Natural killer cell treated with Interleukin-12 subunit alpha and Interleukin-12 subunit beta and Interleukin-15 and Interleukin-18, amount 100 ng/mL, for 72 hours (primary cell): ENCODE measurements around the gene TRMT2A. TPM values are rescaled to one million over a fixed set of nuclear protein-coding genes. Genes with fewer than 3 reads are reported as not detected.

Experiments
- ATAC-seq, 2 donors: fragments of 150-1000 bp; cut with Tn5 transposase in 1 of 2; sonication (Bioruptor Pico), chemical (Tn5 transposase) in 1 of 2; 2 replicates each; pipeline ENCODE4 v1.10.0; 2021
- DNase-seq: peaks from one replicate; pipeline ENCODE4 v3.0.0; 2022; ENCODE audit warnings: low spot score
- H3K27ac Mint-ChIP-seq, 2 donors: 1 replicate in 1 of 2; 2 replicates in 1 of 2; pipeline ENCODE4 v1.8.0; 2022; ENCODE audit warnings: mixed read lengths in 2 of 2, mild to moderate bottlenecking in 1 of 2, moderate library complexity in 1 of 2
- H3K27me3 Mint-ChIP-seq, 2 donors: 1 replicate in 1 of 2; 2 replicates in 1 of 2; pipeline ENCODE4 v1.8.0; 2022; ENCODE audit warnings: mixed read lengths in 2 of 2
- H3K36me3 Mint-ChIP-seq: one replicate; pipeline ENCODE4 v1.8.0; 2022; ENCODE audit warnings: mixed read lengths
- H3K4me1 Mint-ChIP-seq, 2 donors: 1 replicate in 1 of 2; 2 replicates in 1 of 2; pipeline ENCODE4 v1.8.0; 2022; ENCODE audit warnings: low read depth in 2 of 2, mixed read lengths in 2 of 2, mild to moderate bottlenecking in 1 of 2
- H3K4me3 Mint-ChIP-seq: one replicate; pipeline ENCODE4 v1.8.0; 2022; ENCODE audit warnings: mixed read lengths
- H3K9me3 Mint-ChIP-seq: 2 replicates; pipeline ENCODE4 v1.8.0; 2022; ENCODE audit warnings: mixed read lengths
- total RNA-seq, 2 donors: library from RNA; stranded (reverse); gene quantifications; one replicate each; pipeline ENCODE4 v1.2.3, GENCODE V29; 2022

The TRMT2A gene
- total RNA-seq, 2 donors from 2014 or later: 107 to 166 TPM

DNA sequence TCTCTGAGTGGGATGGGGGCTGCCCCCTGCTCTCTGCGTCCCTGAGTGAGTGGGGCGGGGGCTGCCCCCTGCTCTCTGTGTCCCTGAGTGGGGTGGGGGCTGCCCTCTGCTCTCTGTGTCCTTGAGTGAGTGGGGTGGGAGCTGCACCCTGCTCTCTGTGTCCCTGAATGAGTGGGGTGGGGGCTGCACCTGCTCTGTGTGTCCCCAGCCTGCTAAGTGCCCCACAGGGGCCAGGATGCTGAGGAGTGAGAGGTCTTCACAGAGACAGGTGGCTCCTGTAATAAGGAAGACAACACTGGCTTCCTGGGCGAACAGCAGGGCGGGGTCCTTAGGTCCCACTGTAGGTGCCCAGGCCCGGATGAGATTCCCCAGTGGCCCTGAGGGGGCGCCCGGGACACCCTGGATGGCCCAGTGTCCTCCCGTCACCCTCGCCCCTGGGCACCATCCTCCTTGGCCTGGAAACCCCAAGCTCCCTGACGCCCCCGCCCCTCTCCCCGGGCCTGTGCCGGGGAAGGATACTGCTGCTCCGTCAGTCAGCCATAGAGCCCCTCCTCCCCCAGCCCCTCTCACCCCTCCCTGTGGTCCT, 37.7 kb upstream of the TRMT2A start:
- Mint-ChIP-seq H3K36me3 (no peaks in the 10 kb centered on the region), H3K9me3 (no peaks in the 10 kb centered on the region), H3K4me1 (peaks cover 0 to 3% of the 10 kb centered on the region in 2 donors), H3K27ac (no peak overlapping the region), H3K4me3 (no peak overlapping the region), H3K27me3 (no peaks in the 10 kb centered on the region)
- ATAC-seq (no peak), DNase-seq (no peak)

DNA sequence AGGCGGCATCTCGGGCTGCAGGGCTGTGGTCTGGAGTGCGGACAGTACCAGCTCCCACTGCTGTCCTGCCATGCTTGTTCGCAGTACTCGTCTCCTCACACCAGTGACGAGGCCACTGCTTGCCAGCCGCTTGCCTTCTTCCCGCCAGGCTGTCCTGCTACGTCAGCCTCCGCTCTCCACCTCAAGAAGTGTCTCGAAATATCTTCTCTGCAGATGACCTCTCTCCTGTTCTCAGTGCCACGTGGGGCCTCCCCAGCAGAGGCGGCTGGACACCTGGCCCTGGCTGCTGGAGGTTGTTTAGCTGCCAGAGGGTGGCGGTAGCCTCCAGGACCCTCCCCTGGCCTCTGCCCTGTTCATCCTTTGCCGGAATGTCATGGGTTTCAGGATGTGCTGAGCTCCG, 36.9 kb upstream of the TRMT2A start:
- Mint-ChIP-seq H3K4me3 (no peak overlapping the region), H3K27me3 (no peaks in the 10 kb centered on the region), H3K36me3 (no peaks in the 10 kb centered on the region), H3K27ac (no peak overlapping the region), H3K4me1 (peaks cover 0 to 3% of the 10 kb centered on the region in 2 donors), H3K9me3 (no peaks in the 10 kb centered on the region)
- no peak for ATAC-seq
- DNase-seq: no peak

DNA sequence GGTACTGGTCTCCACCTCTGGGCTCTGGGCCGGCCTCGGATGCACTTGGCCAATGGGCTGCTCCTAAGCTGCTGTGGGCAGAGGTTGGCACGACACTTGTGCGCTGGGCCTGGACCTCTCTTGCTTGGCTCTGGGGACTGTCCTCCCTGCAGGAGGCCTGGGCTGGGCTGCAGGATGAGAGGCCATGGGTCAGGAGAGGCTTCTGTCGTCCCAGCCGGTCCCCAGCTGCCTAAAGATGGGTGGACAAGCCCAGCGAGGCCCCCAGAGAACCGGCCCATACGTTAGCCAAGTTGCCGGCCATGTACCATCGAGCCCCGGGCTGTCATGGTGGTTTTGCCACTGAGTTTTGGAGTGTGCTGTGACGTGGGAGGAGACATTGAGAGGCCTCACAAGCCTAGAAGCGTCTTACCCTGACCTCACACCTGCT, 35.5 kb upstream of the TRMT2A start:
- H3K27ac Mint-ChIP-seq: no peak overlapping the region
- H3K4me1 Mint-ChIP-seq: peaks cover 0 to 3% of the 10 kb centered on the region in 2 donors
- no peak overlapping the region for H3K4me3 Mint-ChIP-seq
- no peaks in the 10 kb centered on the region for H3K9me3 Mint-ChIP-seq
- DNase-seq (no peak), ATAC-seq (no peak)
- no peaks in the 10 kb centered on the region for H3K36me3 Mint-ChIP-seq
- H3K27me3 Mint-ChIP-seq: no peaks in the 10 kb centered on the region

DNA sequence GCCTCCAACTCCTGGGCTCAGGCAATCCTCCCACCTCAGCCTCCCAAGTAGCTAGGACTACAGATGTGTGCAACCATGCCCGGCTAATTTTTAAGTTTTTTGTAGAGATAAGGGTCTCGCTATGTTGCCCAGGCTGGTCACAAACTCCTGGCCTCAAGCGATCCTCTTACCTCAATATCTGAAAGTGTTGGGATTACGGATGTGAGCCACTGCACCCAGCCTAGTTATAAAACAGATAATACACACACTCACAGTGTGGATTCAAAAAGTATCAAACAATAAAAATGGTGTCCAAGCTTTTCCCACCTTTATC, 34.2 kb upstream of the TRMT2A start:
- Mint-ChIP-seq H3K9me3 (no peaks in the 10 kb centered on the region), H3K27ac (no peak overlapping the region), H3K36me3 (no peaks in the 10 kb centered on the region), H3K4me1 (no peaks in the 10 kb centered on the region), H3K27me3 (no peaks in the 10 kb centered on the region), H3K4me3 (no peak overlapping the region)
- DNase-seq: no peak
- ATAC-seq: no peak

DNA sequence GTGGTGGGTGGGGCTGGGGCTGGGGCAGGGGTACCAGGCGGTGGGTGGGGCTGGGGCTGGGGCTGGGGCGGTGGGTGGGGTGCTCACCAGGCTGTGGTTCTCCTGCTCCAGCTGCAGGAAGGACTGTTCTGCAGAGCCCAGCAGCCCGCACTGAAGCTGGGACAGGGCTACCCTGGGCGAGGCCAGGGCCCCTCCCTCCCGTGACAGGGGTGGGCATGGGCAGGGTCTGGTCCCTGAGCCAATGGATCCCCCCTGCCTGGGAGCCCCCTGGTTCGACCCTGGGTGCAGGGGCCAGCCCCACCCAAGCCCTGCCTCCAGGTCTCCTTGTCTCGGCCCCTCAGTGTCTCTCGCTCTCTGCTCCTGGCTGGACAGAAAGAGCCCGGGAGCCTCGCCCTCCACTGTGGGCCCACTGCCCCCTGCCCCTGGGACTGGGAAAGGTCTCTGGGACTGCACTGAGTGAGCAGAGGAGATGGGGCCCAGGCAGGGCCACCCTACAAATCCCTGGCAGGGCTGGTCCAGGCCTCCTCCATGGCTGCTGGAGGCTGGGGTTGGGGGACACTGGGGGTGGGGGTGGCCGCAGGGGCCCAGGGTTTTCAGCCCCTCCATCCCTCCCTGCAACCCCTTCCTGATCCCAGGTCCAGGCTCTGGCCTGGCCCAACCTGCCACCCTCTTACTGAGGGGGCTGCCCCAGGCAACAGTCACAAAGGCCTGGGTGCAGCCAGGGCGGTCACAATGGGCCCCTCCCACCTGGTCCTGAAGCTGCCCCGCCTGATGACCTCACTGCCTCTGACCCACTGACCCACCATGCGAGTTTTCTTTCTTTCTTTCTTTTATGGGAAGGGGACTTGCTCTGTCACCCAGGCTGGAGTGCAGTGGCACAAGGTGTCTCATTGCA, 33.6 kb upstream of the TRMT2A start, which contains the start of gene CCDC188:
CCDC188 (minus strand) TSS at position 675 of the 895 bp plus-strand sequence; CDS start at position 606, 69 bp downstream.
- no peaks in the 10 kb centered on the region for H3K9me3 Mint-ChIP-seq
- H3K36me3 Mint-ChIP-seq: no peaks in the 10 kb centered on the region
- no peak within 1 kb of the TSS for H3K27ac Mint-ChIP-seq
- ATAC-seq (no peak), DNase-seq (no peak)
- H3K27me3 Mint-ChIP-seq: no peaks in the 10 kb centered on the region
- no peaks in the 10 kb centered on the region for H3K4me1 Mint-ChIP-seq
- no peak within 1 kb of the TSS for H3K4me3 Mint-ChIP-seq

DNA sequence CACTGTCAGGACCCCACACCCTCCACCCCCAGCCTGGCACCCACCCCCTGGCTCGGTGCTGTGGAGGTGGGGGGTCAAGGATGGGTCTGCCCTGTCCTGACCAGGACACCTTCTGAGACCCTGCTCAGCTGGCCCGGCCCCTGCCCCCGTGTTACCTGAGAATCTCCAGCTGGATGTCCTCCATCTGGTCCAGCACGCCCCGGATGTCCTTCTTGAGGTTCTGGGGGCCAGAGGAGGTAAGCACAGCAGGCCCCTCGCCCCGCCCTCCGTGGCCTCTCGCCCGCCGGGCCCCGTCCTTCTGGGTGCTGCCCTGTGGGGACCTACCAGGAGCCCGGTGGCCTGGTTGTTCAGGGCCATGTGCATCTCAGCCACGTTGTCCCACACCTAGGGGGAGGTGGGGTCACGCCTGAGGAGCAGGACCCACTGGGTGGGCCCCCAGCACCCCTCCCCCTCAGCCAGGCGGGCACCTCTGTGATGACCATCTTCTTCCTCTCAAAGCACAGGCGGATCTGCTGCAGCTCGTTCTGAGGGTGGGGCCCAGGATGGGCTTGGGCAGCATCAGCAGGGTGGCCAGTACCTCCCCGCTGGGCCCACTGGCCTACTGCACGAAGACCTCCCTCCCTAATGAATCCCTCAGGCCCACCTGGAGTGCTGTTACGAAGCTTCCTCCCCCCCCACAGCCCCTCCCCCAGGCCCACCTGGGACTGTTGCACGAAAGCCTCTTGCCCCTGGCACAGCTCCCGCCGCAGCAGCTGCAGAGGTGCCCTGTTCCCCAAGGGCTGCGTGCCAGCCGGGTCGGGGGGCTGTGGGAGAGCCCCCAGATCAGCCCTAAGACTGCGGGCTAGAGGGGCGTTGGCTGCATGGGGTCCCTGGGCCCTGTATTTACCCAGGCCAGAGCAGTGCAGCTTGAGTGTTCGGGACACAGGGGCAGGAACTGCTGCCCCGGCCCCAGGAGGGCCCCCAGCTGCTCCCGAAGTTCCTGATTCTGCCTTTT, 32.5 kb upstream of the TRMT2A start:
- no peaks in the 10 kb centered on the region for H3K9me3 Mint-ChIP-seq
- ATAC-seq (no peak), DNase-seq (no peak)
- H3K4me3 Mint-ChIP-seq: no peak overlapping the region
- no peaks in the 10 kb centered on the region for H3K36me3 Mint-ChIP-seq
- no peaks in the 10 kb centered on the region for H3K4me1 Mint-ChIP-seq
- no peak overlapping the region for H3K27ac Mint-ChIP-seq
- H3K27me3 Mint-ChIP-seq: no peaks in the 10 kb centered on the region

DNA sequence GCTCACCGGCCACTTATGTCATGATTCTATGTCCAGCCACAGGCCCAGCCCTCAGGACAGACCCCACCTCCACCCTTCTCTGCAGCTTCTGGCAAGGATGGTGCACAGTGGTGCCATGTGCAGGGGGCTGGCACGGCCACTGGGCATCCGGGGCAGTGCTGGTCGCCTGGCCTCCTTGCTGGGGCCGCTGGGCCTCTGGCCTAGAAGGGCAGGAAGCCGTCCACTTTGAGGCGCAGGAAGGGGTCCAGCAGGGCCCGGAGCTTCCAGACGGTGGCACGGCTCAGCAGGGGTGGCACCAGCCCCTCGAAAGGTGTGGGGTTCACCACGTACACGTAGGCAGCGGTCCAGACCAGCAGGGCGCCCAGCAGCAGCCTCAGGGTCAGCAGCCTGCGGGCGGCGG, 31.4 kb upstream of the TRMT2A start:
- Mint-ChIP-seq H3K9me3 (no peaks in the 10 kb centered on the region), H3K4me1 (no peaks in the 10 kb centered on the region), H3K27me3 (no peaks in the 10 kb centered on the region), H3K36me3 (no peaks in the 10 kb centered on the region), H3K4me3 (no peak overlapping the region), H3K27ac (no peak overlapping the region)
- DNase-seq (no peak), ATAC-seq (no peak)

DNA sequence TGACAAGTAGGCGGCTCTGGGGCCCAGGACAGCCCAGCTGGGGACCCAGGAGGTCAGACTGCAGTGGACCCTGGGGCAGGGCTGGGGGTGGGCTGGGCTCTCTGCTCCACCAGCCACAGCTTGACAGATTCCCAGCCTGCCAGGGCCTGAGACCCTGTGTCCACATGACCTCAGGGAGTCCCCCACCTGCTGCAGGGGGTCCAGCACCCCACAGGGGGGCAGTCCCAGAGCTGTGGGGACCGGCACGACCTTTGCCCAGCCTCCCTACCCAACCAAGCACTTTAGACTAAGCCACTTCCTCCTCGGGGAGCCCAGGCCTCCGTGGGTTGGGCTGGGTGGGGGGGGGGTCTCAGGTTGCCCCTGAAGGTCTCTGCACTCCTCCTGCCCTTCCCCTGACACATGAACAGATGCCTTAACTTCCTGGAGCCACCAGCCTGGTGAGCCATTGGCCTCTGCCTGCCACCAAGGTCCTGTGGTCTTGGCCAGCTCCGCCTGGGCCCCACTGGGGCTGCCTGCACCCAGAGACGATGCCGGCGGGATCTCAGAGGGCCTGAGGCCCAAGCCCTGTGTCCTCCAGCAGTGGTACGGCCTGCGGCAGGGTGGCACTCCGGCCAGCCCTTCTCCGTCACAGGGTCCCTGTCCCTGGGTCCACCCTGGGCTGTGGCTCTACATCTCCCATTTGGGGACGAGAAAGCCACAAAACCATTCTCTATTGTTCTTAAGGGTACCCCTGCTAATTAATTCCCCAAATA, 30.4 kb upstream of the TRMT2A start:
- no peak for ATAC-seq

DNA sequence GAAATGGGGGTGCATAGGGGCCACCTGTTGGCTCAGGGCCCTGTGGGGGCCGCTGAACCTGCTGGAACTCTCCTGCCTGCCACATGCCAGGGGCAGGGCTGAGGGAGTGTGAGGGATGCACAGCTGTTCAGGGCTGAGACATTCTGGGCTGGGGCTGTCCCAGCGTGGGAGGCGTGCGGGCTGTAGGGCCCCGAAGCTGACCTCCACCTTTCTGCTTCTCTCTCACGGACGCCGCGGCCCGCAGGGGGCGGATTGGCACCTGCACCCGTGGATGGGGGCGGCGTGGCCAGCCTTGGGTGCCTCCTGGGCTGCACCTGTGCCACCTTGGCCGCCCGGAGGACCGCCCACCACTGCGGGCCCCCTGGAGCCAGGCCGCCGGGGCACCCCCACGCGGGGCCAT, 29.8 kb upstream of the TRMT2A start:
- H3K27ac Mint-ChIP-seq: no peak overlapping the region
- H3K4me1 Mint-ChIP-seq: no peaks in the 10 kb centered on the region
- H3K36me3 Mint-ChIP-seq: no peaks in the 10 kb centered on the region
- no peaks in the 10 kb centered on the region for H3K27me3 Mint-ChIP-seq
- H3K9me3 Mint-ChIP-seq: no peaks in the 10 kb centered on the region
- ATAC-seq (no peak), DNase-seq (no peak)
- H3K4me3 Mint-ChIP-seq: no peak overlapping the region

More for the DNA sequence above, 30.4 kb upstream of the TRMT2A start:
- no peak overlapping the region for H3K4me3 Mint-ChIP-seq
- H3K4me1 Mint-ChIP-seq: no peaks in the 10 kb centered on the region
- no peak for DNase-seq
- no peak overlapping the region for H3K27ac Mint-ChIP-seq
- no peaks in the 10 kb centered on the region for H3K36me3 Mint-ChIP-seq
- no peaks in the 10 kb centered on the region for H3K9me3 Mint-ChIP-seq
- no peaks in the 10 kb centered on the region for H3K27me3 Mint-ChIP-seq

DNA sequence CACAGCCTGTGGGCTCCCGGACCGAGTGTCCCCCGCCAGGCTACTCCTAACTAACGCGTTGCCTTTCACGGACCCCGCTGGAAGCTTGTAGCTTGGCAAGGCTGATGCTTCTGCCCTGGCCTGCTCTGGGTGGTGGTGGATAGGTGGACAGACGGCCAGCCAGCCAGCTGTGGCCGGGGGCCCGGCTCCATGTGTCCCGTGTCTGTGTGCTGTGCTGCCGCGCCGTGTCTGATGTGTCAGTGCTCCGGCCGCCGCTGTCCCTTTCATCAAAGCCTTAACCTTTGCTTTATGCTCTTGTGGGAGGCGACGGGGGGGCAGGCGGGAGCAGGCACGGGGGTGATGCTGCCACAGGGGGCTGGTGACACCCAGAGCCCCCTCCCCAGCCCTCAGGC, 28.8 kb upstream of the TRMT2A start:
- DNase-seq: no peak
- no peaks in the 10 kb centered on the region for H3K4me1 Mint-ChIP-seq
- H3K4me3 Mint-ChIP-seq: no peak overlapping the region
- no peaks in the 10 kb centered on the region for H3K27me3 Mint-ChIP-seq
- H3K9me3 Mint-ChIP-seq: no peaks in the 10 kb centered on the region
- no peak for ATAC-seq
- H3K36me3 Mint-ChIP-seq: no peaks in the 10 kb centered on the region
- H3K27ac Mint-ChIP-seq: no peak overlapping the region

DNA sequence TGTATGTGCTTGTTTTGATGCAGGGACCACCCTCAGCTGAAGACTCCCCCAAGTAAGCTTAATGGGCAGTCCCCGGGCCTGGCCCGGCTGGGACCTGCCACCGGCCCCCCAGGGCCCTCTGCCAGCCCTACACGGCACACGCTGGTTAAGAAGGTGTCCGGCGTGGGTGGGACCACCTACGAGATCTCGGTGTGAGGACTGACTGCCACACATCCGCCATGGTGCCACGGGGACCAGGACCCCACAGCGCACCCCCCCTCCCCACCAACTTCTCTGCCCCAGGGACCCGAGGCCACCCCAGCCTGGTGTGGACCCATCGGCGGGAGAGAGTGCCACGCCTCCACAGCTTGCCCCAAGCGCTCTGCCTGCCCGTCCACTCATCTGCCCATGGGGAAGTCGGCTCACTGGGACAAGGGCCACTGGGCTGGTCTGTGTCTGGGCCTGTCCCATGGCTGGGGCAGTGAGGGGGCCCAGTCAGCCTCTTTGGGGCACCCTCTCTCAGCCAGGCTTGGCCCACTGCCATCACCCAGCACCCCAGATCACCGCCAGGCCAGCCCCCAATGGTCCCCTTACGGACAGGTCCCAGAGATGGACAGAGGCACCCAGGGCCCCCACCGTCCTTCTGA, 28.3 kb upstream of the TRMT2A start:
- Mint-ChIP-seq H3K36me3 (no peaks in the 10 kb centered on the region), H3K4me1 (no peaks in the 10 kb centered on the region), H3K9me3 (no peaks in the 10 kb centered on the region), H3K4me3 (no peak overlapping the region), H3K27me3 (no peaks in the 10 kb centered on the region), H3K27ac (no peak overlapping the region)
- DNase-seq (no peak), ATAC-seq (no peak)

DNA sequence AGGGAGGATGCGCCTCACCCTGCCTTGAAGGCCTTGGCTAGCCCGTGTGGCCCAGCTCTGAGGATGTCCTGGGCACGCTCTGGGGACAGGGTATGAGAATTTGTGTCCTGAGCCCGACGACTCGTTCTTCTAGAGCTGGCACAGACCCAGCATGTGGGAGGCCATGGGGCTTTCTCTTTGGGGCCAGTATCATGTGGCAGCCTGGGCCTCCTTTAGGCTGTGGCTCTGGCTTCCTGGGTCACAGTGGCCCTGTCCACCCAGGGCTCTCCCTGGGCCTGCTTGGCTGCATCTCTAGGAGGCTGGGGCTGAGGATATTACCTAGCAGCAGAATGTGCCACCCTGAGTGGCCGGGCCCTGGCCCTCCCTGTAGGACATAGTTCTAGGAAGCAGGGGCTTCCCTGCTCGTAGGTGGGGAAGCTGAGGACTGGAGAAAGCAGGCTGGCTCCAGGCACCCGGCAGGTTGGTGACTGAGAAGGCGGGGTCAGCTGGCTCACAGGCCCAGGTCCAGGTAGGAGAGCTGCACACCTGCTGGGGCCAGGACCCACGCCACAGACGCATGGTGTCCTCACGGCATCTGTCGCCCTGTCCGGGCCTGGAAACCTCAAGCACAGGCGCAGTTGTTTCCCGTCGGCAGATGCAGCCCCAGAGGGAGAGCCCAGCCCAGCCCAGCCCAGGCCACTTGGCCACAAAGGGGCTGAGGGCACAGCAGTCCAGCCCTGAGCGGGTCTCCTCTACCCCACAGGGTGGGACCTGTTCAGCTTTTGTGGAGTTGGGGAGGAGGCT, 27.0 kb upstream of the TRMT2A start:
- Mint-ChIP-seq H3K27me3 (no peaks in the 10 kb centered on the region), H3K36me3 (no peaks in the 10 kb centered on the region), H3K4me1 (peaks cover 0 to 2% of the 10 kb centered on the region in 2 donors), H3K27ac (no peak overlapping the region), H3K4me3 (no peak overlapping the region), H3K9me3 (no peaks in the 10 kb centered on the region)
- no peak for DNase-seq
- ATAC-seq: no peak
